Astrocyte (in vitro differentiated cells and primary cell): ENCODE results near the gene HINT2. TPM values are rescaled to one million over a fixed set of nuclear protein-coding genes. Genes with fewer than 3 reads are reported as not detected.

Source experiments
- DNase-seq: peaks from one replicate; pipeline ENCODE4 v3.0.0-alpha.2; 2010; ENCODE audit warnings: low read depth
- FAIRE-seq: peaks from 2 replicates; lab custom pipeline; 2011; peaks lifted over from hg19 to GRCh38; lab: Jason Lieb, UNC
- H2AFZ ChIP-seq: 2 replicates; pipeline ENCODE4 v1.6.0; 2012; ENCODE audit warnings: low read depth, low read length, inconsistent platforms
- H3K27ac ChIP-seq: 2 replicates; pipeline ENCODE4 v1.5.1; 2011; ENCODE audit warnings: low read depth, low read length, inconsistent platforms
- H3K27me3 ChIP-seq: 2 replicates; pipeline ENCODE4 v1.6.0; 2011; ENCODE audit warnings: low read length, inconsistent platforms; ENCODE audit not compliant: insufficient read depth
- H3K36me3 ChIP-seq: 2 replicates; pipeline ENCODE4 v1.5.1; 2011; ENCODE audit warnings: low read length, inconsistent platforms; ENCODE audit not compliant: insufficient read depth
- H3K4me1 ChIP-seq: 2 replicates; pipeline ENCODE4 v1.5.1; 2011; ENCODE audit warnings: low read length, inconsistent platforms; ENCODE audit not compliant: insufficient read depth
- H3K4me2 ChIP-seq: 2 replicates; pipeline ENCODE4 v1.6.0; 2012; ENCODE audit warnings: low read length, inconsistent platforms
- H3K4me3 ChIP-seq: 2 replicates; pipeline ENCODE4 v1.5.1; 2011; ENCODE audit warnings: low read depth, mild to moderate bottlenecking, low read length, inconsistent platforms; ENCODE audit not compliant: insufficient read depth
- H3K79me2 ChIP-seq: 2 replicates; pipeline ENCODE4 v1.6.0; 2012; ENCODE audit warnings: mild to moderate bottlenecking, low read length, inconsistent platforms; ENCODE audit not compliant: insufficient read depth
- H3K9ac ChIP-seq: 2 replicates; pipeline ENCODE4 v1.6.0; 2012; ENCODE audit warnings: mild to moderate bottlenecking, low read length, inconsistent platforms
- H3K9me3 ChIP-seq: 2 replicates; pipeline ENCODE4 v1.5.1; 2012; ENCODE audit warnings: low read depth, mild to moderate bottlenecking, low read length, inconsistent platforms; ENCODE audit not compliant: insufficient read depth
- H4K20me1 ChIP-seq: 2 replicates; pipeline ENCODE4 v1.6.0; 2012; ENCODE audit warnings: low read length, inconsistent platforms; ENCODE audit not compliant: insufficient read depth
- H3K27ac Mint-ChIP-seq: one replicate; pipeline ENCODE4 v1.8.0; 2021; ENCODE audit warnings: mild to moderate bottlenecking, mixed read lengths; ENCODE audit not compliant: unreplicated experiment
- H3K27me3 Mint-ChIP-seq: one replicate; pipeline ENCODE4 v1.8.0; 2021; ENCODE audit warnings: low read depth, mixed read lengths; ENCODE audit not compliant: unreplicated experiment
- H3K36me3 Mint-ChIP-seq: one replicate; pipeline ENCODE4 v1.8.0; 2021; ENCODE audit warnings: low read depth, mixed read lengths; ENCODE audit not compliant: unreplicated experiment
- H3K4me1 Mint-ChIP-seq: one replicate; pipeline ENCODE4 v1.8.0; 2021; ENCODE audit warnings: low read depth, mixed read lengths; ENCODE audit not compliant: unreplicated experiment
- H3K4me3 Mint-ChIP-seq: one replicate; pipeline ENCODE4 v1.8.0; 2021; ENCODE audit warnings: mild to moderate bottlenecking, moderate library complexity, mixed read lengths; ENCODE audit not compliant: unreplicated experiment
- H3K9me3 Mint-ChIP-seq: one replicate; pipeline ENCODE4 v1.8.0; 2021; ENCODE audit warnings: mild to moderate bottlenecking, mixed read lengths; ENCODE audit not compliant: unreplicated experiment
- EZH2 ChIP-seq: IDR thresholded peaks from 2 replicates; pipeline ENCODE4 v1.6.1; 2012; ENCODE audit warnings: mild to moderate bottlenecking, low read length, inconsistent platforms; ENCODE audit not compliant: insufficient read depth
- total RNA-seq: library from RNA; stranded (reverse); gene quantifications from 2 replicates; pipeline ENCODE4 v1.2.1, GENCODE V29; 2021
- TF ChIP-seq, protein P1 (sequence below): IDR thresholded peaks from 2 replicates; pipeline ENCODE4 v1.5.1; 2011; ENCODE audit warnings: low read depth, mild to moderate bottlenecking, inconsistent platforms, low read length, moderate library complexity; ENCODE audit not compliant: insufficient read depth

Gene HINT2
- total RNA-seq, 1 donor from 2014 or later = 22.8 TPM

DNA sequence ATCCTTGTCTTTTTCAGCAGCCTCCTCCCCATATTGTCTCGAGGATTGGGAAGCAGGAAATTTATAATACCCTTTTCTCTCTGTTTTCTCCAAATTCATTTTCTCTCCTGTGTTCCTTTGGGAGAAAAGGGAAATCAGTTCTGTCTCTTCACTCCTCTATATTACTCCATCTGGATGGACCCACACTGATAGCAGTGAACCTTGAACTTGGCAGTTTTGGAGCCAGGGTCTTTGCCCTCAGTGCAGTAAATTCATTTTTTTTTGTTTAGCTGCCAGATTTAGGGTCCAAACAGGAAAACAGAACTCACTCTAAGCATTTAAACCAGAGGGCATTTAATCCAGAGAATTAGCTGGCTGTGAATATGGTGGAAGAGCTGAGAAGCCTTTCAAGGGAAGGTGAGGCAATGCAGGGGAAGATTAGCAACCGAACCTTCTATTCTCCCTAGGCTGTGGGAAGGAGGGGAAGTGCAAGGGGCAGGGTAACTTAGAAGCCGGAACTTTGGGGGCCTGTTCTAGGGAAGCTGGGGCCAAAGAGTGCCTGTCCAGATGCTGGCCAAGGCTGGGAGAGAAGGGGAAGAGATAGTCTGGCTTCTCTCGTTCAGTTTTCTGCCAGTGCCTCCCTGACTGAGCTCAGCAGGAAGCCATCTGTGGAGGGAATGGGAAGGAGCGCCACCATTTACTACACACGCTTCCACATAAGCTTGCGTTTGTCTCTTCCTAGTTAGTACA lies 39.8 kb downstream of the HINT2 start:
- no peak overlapping the region for H3K9ac ChIP-seq
- Mint-ChIP-seq H3K36me3 (no peaks in the 10 kb centered on the region), H3K9me3 (no peaks in the 10 kb centered on the region), H3K4me1 (no peaks in the 10 kb centered on the region), H3K27me3 (no peaks in the 10 kb centered on the region), H3K27ac (no peak overlapping the region), H3K4me3 (no peak overlapping the region)
- no peak overlapping the region for H3K4me2 ChIP-seq
- H4K20me1 ChIP-seq = no peaks in the 10 kb centered on the region
- no peaks in the 10 kb centered on the region for H3K4me1 ChIP-seq
- FAIRE-seq (no peak), DNase-seq (no peak)
- H3K27ac ChIP-seq = no peak overlapping the region
- no peak for TF ChIP-seq EZH2
- TF ChIP-seq, protein P1, sequence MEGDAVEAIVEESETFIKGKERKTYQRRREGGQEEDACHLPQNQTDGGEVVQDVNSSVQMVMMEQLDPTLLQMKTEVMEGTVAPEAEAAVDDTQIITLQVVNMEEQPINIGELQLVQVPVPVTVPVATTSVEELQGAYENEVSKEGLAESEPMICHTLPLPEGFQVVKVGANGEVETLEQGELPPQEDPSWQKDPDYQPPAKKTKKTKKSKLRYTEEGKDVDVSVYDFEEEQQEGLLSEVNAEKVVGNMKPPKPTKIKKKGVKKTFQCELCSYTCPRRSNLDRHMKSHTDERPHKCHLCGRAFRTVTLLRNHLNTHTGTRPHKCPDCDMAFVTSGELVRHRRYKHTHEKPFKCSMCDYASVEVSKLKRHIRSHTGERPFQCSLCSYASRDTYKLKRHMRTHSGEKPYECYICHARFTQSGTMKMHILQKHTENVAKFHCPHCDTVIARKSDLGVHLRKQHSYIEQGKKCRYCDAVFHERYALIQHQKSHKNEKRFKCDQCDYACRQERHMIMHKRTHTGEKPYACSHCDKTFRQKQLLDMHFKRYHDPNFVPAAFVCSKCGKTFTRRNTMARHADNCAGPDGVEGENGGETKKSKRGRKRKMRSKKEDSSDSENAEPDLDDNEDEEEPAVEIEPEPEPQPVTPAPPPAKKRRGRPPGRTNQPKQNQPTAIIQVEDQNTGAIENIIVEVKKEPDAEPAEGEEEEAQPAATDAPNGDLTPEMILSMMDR = no peak
- peak overlapping the region; percentile 32 for H2AFZ ChIP-seq
- peaks cover 28% of the 10 kb centered on the region for H3K27me3 ChIP-seq
- no peaks in the 10 kb centered on the region for H3K36me3 ChIP-seq
- H3K79me2 ChIP-seq = no peaks in the 10 kb centered on the region
- H3K9me3 ChIP-seq = no peaks in the 10 kb centered on the region
- H3K4me3 ChIP-seq = no peak overlapping the region

DNA sequence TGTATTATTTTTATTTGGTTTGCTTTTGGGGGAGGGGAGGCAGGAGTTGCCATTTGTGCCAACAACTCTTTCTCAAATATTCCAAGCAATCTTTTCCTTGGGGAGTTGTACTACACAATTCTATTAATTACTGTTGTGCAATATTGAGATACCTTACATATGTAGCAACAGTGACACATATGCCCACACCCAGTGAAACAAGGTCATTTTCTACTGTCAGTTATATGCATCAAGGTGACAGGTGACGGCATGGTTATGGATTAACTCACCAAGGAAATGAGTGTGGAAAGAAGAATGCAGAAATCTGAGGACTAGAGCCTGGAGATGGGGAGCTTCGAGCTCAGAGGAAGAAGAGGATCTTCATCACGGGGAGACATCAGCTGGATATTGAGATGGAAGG lies 42.9 kb downstream of the HINT2 start:
- Mint-ChIP-seq H3K9me3 (no peaks in the 10 kb centered on the region), H3K4me3 (no peak overlapping the region), H3K27me3 (no peaks in the 10 kb centered on the region), H3K36me3 (no peaks in the 10 kb centered on the region), H3K27ac (no peak overlapping the region), H3K4me1 (no peaks in the 10 kb centered on the region)
- Histone ChIP-seq H3K4me2 (no peak overlapping the region), H3K9ac (no peak overlapping the region), H3K79me2 (no peaks in the 10 kb centered on the region), H3K9me3 (no peaks in the 10 kb centered on the region), H3K36me3 (no peaks in the 10 kb centered on the region), H4K20me1 (no peaks in the 10 kb centered on the region), H3K4me3 (no peak overlapping the region), H2AFZ (no peak overlapping the region), H3K27ac (no peak overlapping the region), H3K27me3 (peaks cover 24% of the 10 kb centered on the region), H3K4me1 (no peaks in the 10 kb centered on the region)
- FAIRE-seq (no peak), DNase-seq (no peak)
- TF ChIP-seq EZH2 = no peak
- TF ChIP-seq, protein P1 = no peak

DNA sequence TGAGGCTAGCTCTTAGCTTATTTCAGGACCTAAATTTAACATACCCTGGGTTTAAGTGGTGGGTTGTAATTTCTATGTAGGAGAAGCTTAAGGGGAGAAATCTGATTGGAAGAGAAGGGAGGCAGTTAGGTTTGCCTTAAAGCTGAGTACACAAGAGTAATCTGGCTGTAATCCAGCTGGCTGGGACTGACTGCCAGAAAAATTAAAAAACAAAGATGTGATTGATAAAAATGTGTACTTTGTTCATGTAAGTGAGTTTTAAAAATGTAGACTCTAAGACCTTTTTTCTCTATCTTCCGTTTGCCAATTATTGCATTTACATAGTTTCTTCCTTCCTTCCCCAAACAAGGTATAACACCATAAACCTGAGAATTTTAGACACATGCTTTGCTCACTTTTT lies 43.3 kb downstream of the HINT2 start:
- Histone ChIP-seq H3K79me2 (no peaks in the 10 kb centered on the region), H2AFZ (no peak overlapping the region), H3K4me2 (no peak overlapping the region), H3K4me1 (no peaks in the 10 kb centered on the region), H3K27me3 (peaks cover 24% of the 10 kb centered on the region), H3K27ac (no peak overlapping the region), H4K20me1 (no peaks in the 10 kb centered on the region), H3K4me3 (no peak overlapping the region), H3K9ac (no peak overlapping the region), H3K36me3 (no peaks in the 10 kb centered on the region), H3K9me3 (no peaks in the 10 kb centered on the region)
- no peaks in the 10 kb centered on the region for H3K4me1 Mint-ChIP-seq
- no peak for TF ChIP-seq EZH2
- TF ChIP-seq, protein P1 = no peak
- H3K36me3 Mint-ChIP-seq = no peaks in the 10 kb centered on the region
- no peak overlapping the region for H3K4me3 Mint-ChIP-seq
- FAIRE-seq = no peak
- DNase-seq = no peak
- H3K9me3 Mint-ChIP-seq = no peaks in the 10 kb centered on the region
- no peaks in the 10 kb centered on the region for H3K27me3 Mint-ChIP-seq
- no peak overlapping the region for H3K27ac Mint-ChIP-seq
